Measurements from ENCODE around the gene AMBP.

Gene AMBP

GRCh38 chr9:114077162-114077837, 800 bp downstream of the AMBP start:
- Mint-ChIP-seq H3K27ac (no peak overlapping the region), H3K9me3 (no peaks in the 10 kb centered on the region), H3K4me1 (no peaks in the 10 kb centered on the region), H3K36me3 (ENCODE audit: low read depth) (no peaks in the 10 kb centered on the region), H3K27me3 (peaks cover 12% of the 10 kb centered on the region), H3K4me3 (no peak overlapping the region)
- no peak for ATAC-seq
- DNase-seq = no peak

GRCh38 chr9:114076237-114077161, 1.6 kb downstream of the AMBP start:
- H3K36me3 Mint-ChIP-seq (ENCODE audit: low read depth) = no peaks in the 10 kb centered on the region
- H3K4me3 Mint-ChIP-seq = no peak overlapping the region
- no peak for DNase-seq
- no peak overlapping the region for H3K27ac Mint-ChIP-seq
- H3K27me3 Mint-ChIP-seq = peaks cover 12% of the 10 kb centered on the region
- H3K4me1 Mint-ChIP-seq = no peaks in the 10 kb centered on the region
- no peaks in the 10 kb centered on the region for H3K9me3 Mint-ChIP-seq
- ATAC-seq = no peak

- H3K27me3 Mint-ChIP-seq = peaks cover 12% of the 10 kb centered on the region
- DNase-seq (no peak), ATAC-seq (no peak)
- H3K4me1 Mint-ChIP-seq = no peaks in the 10 kb centered on the region
- no peaks in the 10 kb centered on the region for H3K9me3 Mint-ChIP-seq
- no peak overlapping the region for H3K27ac Mint-ChIP-seq
- H3K4me3 Mint-ChIP-seq = no peak overlapping the region
- H3K36me3 Mint-ChIP-seq (ENCODE audit: low read depth) = no peaks in the 10 kb centered on the region
These were observed 2.5 kb downstream of the AMBP start for GRCh38 chr9:114075602-114076001.

GRCh38 chr9:114072184-114073140, 5.6 kb downstream of the AMBP start:
- Mint-ChIP-seq H3K27me3 (peaks cover 12% of the 10 kb centered on the region), H3K36me3 (ENCODE audit: low read depth) (no peaks in the 10 kb centered on the region), H3K4me3 (no peak overlapping the region), H3K4me1 (no peaks in the 10 kb centered on the region), H3K27ac (no peak overlapping the region), H3K9me3 (no peaks in the 10 kb centered on the region)
- ATAC-seq (no peak), DNase-seq (no peak)

GRCh38 chr9:114071197-114071795, 6.8 kb downstream of the AMBP start:
- no peak for DNase-seq
- Mint-ChIP-seq H3K36me3 (ENCODE audit: low read depth) (no peaks in the 10 kb centered on the region), H3K27ac (no peak overlapping the region), H3K4me1 (no peaks in the 10 kb centered on the region), H3K4me3 (no peak overlapping the region), H3K9me3 (no peaks in the 10 kb centered on the region), H3K27me3 (peaks cover 13% of the 10 kb centered on the region)
- ATAC-seq = no peak

- H3K4me1 Mint-ChIP-seq = no peaks in the 10 kb centered on the region
- DNase-seq (no peak), ATAC-seq (no peak)
- no peak overlapping the region for H3K4me3 Mint-ChIP-seq
- H3K27me3 Mint-ChIP-seq = peaks cover 7% of the 10 kb centered on the region
- H3K27ac Mint-ChIP-seq = no peak overlapping the region
- no peaks in the 10 kb centered on the region for H3K36me3 Mint-ChIP-seq (ENCODE audit: low read depth)
- no peaks in the 10 kb centered on the region for H3K9me3 Mint-ChIP-seq
These were observed 7.7 kb downstream of the AMBP start for GRCh38 chr9:114070188-114071103.

- DNase-seq (no peak), ATAC-seq (no peak)
- H3K36me3 Mint-ChIP-seq (ENCODE audit: low read depth) = no peaks in the 10 kb centered on the region
- peaks cover 6% of the 10 kb centered on the region for H3K27me3 Mint-ChIP-seq
- no peaks in the 10 kb centered on the region for H3K9me3 Mint-ChIP-seq
- H3K4me1 Mint-ChIP-seq = no peaks in the 10 kb centered on the region
- no peak overlapping the region for H3K27ac Mint-ChIP-seq
- no peak overlapping the region for H3K4me3 Mint-ChIP-seq
These were observed 8.5 kb downstream of the AMBP start for GRCh38 chr9:114069476-114070187.

- no peak for ATAC-seq
- no peak overlapping the region for H3K27ac Mint-ChIP-seq
- H3K4me1 Mint-ChIP-seq = no peaks in the 10 kb centered on the region
- H3K9me3 Mint-ChIP-seq = no peaks in the 10 kb centered on the region
- DNase-seq = no peak
- H3K4me3 Mint-ChIP-seq = no peak overlapping the region
- no peaks in the 10 kb centered on the region for H3K36me3 Mint-ChIP-seq (ENCODE audit: low read depth)
- peaks cover 3% of the 10 kb centered on the region for H3K27me3 Mint-ChIP-seq
These were observed 12.8 kb downstream of the AMBP start for GRCh38 chr9:114065304-114065703.

GRCh38 chr9:114061830-114062474, 16.1 kb downstream of the AMBP start:
- Mint-ChIP-seq H3K4me3 (no peak overlapping the region), H3K4me1 (no peaks in the 10 kb centered on the region), H3K36me3 (ENCODE audit: low read depth) (no peaks in the 10 kb centered on the region), H3K27ac (no peak overlapping the region), H3K27me3 (peaks cover 3% of the 10 kb centered on the region), H3K9me3 (no peaks in the 10 kb centered on the region)
- ATAC-seq (no peak), DNase-seq (no peak)

GRCh38 chr9:114061292-114061691, 16.8 kb downstream of the AMBP start:
- no peak overlapping the region for H3K4me3 Mint-ChIP-seq
- no peaks in the 10 kb centered on the region for H3K9me3 Mint-ChIP-seq
- no peak for DNase-seq
- no peaks in the 10 kb centered on the region for H3K36me3 Mint-ChIP-seq (ENCODE audit: low read depth)
- no peak overlapping the region for H3K27ac Mint-ChIP-seq
- H3K4me1 Mint-ChIP-seq = no peaks in the 10 kb centered on the region
- no peak for ATAC-seq
- H3K27me3 Mint-ChIP-seq = no peaks in the 10 kb centered on the region

- no peak overlapping the region for H3K4me3 Mint-ChIP-seq
- no peaks in the 10 kb centered on the region for H3K4me1 Mint-ChIP-seq
- no peak for ATAC-seq
- H3K9me3 Mint-ChIP-seq = no peaks in the 10 kb centered on the region
- DNase-seq = no peak
- H3K36me3 Mint-ChIP-seq (ENCODE audit: low read depth) = no peaks in the 10 kb centered on the region
- no peaks in the 10 kb centered on the region for H3K27me3 Mint-ChIP-seq
- H3K27ac Mint-ChIP-seq = no peak overlapping the region
These were observed 17.4 kb downstream of the AMBP start for GRCh38 chr9:114060711-114061110.

GRCh38 chr9:114060070-114060469, 18.0 kb downstream of the AMBP start:
- Mint-ChIP-seq H3K9me3 (no peaks in the 10 kb centered on the region), H3K4me3 (no peak overlapping the region), H3K36me3 (ENCODE audit: low read depth) (no peaks in the 10 kb centered on the region), H3K27me3 (no peaks in the 10 kb centered on the region), H3K4me1 (no peaks in the 10 kb centered on the region), H3K27ac (no peak overlapping the region)
- ATAC-seq (no peak), DNase-seq (no peak)

Data from activated naive CD8-positive, alpha-beta T cell treated with anti-CD3 and anti-CD28 coated beads, Interleukin-2, amount 50 U/mL, for 24 hours (primary cell).